HUDEP-2 (cell line): ENCODE measurements around the gene MYO9A.
A peak's percentile ranks its signal among the peaks of the same experiment; 100 is the strongest.

ENCODE experiments used
- DNase-seq, 76 experiments: peaks; one replicate each; lab custom pipeline; 2025; ENCODE audit not compliant: unreplicated experiment in 76 of 76; lab: John Stamatoyannopoulos, UW

Gene MYO9A, protein sequence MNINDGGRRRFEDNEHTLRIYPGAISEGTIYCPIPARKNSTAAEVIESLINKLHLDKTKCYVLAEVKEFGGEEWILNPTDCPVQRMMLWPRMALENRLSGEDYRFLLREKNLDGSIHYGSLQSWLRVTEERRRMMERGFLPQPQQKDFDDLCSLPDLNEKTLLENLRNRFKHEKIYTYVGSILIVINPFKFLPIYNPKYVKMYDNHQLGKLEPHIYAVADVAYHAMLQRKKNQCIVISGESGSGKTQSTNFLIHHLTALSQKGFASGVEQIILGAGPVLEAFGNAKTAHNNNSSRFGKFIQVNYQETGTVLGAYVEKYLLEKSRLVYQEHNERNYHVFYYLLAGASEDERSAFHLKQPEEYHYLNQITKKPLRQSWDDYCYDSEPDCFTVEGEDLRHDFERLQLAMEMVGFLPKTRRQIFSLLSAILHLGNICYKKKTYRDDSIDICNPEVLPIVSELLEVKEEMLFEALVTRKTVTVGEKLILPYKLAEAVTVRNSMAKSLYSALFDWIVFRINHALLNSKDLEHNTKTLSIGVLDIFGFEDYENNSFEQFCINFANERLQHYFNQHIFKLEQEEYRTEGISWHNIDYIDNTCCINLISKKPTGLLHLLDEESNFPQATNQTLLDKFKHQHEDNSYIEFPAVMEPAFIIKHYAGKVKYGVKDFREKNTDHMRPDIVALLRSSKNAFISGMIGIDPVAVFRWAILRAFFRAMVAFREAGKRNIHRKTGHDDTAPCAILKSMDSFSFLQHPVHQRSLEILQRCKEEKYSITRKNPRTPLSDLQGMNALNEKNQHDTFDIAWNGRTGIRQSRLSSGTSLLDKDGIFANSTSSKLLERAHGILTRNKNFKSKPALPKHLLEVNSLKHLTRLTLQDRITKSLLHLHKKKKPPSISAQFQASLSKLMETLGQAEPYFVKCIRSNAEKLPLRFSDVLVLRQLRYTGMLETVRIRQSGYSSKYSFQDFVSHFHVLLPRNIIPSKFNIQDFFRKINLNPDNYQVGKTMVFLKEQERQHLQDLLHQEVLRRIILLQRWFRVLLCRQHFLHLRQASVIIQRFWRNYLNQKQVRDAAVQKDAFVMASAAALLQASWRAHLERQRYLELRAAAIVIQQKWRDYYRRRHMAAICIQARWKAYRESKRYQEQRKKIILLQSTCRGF (N-terminal part only)

DNA sequence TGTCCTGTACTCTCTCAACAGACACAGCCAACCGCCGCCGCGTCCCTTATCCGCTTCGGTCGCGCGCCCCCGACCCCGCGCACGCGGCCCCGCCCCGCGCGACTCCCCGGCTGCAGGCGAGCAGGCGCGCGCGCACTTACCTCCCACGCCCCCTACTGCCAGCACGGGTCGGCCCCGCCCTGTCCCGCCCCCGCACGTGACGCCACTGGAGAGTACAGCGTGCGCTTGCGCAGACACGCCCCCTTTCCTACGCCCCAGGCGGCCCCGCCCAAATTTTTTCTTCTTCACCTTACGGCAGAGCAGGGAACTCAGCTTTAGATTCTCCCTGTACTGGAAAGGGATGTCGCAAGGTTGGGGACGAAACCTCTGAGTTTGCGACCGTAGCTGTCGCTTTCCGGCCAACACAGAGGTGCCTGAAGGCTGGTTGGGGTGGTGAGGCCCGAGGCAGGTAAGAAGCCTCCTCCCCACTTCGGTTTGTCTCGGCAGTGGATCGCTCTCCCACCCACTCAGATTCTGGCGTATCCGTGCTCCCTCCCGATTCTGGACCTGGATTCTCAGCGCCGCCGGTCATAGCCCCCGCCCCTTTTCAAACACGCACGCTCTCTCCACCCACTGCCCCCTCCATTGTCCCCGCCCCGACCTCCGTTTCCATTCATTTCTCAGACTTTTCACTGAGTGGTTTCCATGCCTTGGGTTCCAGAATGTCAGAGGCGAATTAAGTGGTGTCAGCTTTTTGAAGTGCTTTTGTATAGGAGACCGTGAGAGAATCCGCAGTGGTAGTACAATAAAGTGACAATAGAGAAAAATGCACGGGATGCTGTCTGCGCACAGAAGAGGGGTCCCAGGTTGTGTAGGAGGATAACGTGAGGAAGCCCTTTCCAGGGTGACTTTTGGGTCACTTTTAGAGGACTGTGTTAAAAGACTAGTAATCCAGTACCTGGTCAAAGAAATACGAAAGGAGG is at the start of gene MYO9A, which contains the start of gene SENP8:
Gene MYO9A, minus strand, starts transcription at position 134 of the 962 bp plus-strand sequence. CDS start 71,587 bp downstream, outside the sequence.
Gene SENP8, plus strand, starts transcription at position 387 of the 962 bp plus-strand sequence. CDS start 21,221 bp downstream, outside the sequence.
- DNase-seq, result peak; percentile 33 to 99 (median 96)

DNA sequence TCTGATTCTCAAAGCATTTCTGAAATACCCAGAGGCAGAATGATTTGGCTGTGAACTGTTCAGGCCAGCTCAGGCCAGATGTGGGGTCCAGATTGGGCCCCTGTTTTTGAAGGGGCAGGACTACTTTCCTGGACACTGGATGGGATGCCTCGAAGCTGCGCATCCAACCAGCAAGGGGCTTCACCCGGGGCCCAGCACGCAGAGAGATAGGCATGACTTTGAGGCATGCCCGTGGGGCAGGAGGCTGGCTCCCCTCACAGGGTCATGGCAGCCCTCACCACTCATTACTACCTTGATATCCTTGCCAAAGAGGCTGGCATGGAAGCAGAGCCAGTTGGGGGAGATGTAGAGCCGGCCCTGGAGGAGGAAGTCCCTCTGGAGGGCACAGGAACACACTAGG is 49.5 kb upstream of the MYO9A start:
- no peak for DNase-seq

DNA sequence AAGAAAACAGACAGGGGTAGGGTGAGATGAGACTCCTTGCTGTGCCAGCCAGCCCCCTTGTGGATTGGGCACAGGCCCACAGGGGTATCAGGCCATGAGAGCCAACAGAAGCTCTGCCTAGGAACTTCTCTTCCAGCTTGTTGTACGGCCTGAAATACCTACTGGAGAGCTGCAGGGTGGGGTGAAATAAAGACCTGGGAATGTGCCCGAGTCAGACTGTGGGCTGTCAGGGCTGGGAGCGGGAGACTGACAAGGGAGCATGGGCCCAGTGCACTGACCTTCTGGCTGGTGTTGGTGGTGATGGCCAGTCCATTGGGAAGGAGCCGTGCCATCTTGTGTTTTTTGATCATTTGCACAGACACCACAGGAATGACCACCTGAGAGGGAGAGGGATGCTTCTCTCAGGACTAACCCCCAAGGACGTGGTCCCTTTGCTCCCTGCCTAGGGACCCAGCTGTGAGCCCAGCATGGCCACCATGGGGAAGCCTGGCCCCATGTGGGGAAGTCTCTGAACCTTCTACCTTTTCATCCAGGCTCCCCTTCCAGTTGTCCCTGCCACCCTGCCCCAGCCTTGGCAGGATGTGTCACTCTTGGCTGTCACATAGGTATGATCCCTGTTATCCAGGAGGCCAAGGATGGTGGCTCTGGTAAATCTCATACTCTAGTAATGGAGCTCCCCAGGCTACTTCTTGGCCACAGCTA is 48.9 kb upstream of the MYO9A start:
- DNase-seq, result no peak

DNA sequence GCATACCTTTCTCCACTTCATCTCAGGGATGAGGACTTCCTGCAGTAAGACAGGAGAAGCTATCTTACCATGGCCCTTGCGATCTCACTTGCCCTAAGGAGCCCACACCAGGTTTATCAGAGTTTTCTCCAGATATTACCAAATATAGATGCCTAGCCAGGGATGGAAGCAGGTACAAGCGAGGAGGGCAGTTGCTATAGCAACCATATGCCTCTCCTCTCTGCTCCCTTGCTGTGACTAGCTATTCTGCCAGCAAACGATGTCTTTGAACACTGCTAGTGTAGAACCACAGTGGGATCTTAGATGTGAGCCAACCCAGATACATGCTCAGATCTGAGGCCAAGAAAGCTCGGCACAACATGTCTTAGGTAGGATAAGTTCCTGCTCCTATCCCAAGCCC is 45.8 kb upstream of the MYO9A start:
- DNase-seq, result no peak

DNA sequence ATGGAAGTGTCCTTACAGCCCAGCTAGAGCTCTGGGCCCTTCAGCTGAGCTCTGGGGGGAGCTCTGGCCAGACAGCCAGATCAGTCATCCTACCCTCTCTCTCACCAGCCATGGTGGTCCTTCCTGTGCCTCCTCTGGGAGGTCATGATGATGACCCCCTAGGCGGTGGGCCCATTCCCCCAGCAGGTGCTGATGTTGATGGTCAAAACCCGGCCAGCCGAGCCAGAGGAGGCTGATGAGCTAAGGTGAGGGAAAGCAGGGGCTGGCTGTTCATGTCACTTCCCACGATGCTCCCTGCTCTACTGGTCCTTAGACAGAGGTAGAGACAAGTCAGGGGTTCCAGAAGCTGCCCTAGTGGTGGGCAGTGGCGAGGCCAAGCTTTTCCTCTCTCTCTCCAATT is 44.6 kb upstream of the MYO9A start:
- DNase-seq, result no peak

DNA sequence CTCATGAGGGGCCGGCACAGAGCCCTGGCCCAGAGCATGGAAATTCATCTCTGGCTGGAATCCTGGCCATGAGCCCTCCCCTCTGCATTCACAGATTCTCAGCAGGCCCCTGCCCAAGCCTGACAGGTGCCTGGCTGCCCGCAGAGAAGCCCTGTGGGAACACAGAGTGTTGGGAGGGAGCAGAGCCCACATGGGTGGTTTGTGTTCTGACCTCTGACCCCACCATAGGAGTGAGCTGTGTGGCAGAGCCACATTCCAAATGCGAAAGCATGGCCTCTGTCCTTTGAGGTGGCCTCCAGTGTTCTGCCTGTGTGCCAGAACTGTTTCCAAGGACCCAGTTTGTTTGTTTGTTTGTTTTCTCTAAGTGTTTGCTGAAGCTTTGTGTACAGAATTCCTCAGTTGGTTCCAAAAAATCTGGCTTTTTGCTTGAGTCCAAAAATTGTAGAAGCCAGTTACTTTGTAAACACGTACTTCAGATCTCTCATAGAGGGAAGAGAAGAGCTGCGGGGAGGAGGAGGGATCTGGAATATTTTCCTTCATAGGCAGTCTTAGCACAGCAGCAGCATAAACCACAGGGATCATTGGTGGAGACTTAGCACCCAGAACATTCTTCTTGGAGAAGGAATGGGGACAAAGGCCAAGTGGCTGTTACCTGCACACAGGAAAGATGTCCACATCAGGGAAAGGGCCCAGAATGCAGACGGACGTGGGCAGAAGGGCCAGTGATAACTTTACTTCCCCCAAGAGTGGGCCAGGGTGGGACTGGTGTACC is 43.6 kb upstream of the MYO9A start:
- no peak for DNase-seq

DNA sequence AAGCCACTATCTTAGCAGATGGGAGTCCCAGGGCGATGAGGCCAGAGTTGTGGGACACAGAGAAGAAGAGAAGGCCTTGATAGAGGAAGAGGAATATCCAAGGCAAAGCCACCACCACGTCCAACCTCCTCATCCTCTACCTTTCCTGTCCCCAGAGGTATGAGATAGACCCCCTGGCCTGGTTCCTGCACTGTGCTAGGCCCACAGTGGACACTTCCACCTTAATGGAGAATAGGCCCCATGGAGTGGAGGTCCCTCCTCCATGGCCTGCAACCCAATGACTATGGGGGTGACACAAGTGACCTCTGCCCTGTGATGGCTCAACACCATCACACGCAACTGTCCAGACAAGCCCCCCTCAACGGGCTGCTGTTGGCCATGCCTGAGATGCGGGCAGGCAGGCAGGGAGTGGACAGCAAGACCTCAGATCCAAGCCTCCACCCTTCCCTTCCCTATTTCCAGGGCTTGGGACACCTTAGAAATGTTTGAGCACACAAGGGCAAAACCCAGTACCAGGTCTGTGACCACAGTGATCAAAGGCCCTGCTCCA is 42.8 kb upstream of the MYO9A start:
- DNase-seq, result no peak

DNA sequence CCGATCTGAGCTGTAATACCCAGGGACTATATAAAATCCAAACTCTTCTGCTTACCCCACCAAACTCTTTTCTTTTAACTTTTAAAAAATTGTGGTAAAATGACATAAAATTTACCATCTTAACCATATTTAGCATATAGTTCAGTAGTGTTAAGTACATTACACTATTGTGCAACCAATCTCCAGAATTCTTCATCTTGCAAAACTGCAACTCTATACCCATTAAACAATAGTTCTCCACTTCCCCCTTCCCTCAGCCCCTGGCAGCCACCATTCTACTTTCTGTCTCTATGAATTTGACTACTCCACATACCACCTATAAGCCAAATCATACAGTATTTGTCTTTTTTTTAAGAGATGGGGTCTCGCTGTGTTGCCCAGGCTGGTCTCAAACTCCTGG is 39.0 kb upstream of the MYO9A start:
- DNase-seq, result no peak

DNA sequence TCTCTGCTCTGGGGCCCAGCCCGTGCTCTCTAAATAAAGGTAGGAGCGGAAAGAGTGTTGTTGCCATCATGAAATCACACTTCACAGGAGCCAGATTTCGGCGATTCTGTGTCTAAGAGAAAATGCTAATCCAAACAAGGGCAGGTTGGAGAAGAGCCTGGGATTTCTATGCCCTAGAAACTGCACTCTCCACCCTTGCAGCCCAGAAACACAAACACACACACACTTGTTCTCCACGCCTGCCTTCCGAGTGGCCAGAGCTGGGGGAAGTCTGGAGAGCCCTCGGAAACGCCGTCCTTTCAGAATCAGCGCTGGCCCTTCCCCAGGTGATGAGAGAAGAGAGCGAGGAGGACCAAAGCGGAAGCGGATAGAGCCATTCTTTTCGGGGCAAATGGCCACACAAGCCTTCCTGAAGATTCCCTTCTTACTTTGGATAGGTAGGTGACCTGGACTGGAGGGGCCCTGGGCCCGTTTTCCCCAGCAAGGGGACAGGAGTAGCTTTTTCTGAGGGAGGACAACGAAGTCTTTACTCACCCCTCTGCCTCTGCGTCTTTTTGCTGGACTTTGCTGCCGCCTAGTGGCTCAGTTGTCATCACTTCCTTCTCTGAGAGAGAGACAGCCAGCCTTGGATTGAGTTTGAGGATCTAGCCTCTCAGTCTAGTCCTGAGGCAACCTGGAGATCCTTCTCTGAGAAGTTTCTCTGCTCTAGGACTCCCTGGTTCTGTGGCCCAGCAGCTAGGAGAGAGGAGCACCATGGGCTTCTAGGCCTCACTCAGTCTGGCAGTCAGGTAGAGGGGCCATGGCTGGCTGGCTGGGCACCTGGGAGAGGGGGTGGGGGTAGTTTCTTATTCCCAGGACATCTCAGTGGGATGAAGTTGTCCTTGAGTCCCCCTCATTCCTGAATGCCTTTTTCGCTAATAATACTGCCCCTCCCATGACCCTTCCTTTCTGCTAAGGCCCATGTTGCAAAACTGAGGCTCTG is 38.0 kb upstream of the MYO9A start:
- DNase-seq, result peak in 67 of 76 experiments; percentile 3 to 81 (median 54)

DNA sequence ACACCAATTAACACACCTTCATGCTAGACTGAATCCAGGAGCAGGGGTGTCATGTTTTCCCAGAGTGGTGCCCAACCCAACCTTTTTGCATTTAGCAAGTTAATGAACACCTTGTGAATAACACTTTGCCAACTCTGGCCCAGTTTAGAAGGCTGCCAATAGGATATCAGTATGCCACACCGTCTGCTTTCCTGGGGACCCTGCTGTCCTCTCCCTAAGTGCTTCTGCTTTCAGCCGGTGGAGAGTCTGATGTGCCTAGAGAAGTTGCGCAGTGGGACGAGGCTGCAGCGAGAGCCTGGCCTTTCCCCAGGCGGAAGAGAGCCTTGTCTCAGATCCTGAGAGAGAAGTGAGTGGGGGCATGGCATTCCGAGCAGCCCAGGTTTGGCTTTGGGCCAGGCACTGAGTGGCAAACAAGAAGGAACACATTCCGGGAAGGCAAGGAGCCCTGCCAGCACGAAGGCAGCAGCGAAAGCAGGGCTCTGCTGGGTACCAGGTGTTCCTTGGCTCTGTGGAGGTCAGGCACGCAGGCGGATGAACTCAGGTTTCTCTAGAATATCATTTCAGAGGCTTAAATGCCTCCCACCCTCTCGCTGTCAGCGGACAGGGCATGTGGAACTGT is 37.2 kb upstream of the MYO9A start:
- no peak for DNase-seq

DNA sequence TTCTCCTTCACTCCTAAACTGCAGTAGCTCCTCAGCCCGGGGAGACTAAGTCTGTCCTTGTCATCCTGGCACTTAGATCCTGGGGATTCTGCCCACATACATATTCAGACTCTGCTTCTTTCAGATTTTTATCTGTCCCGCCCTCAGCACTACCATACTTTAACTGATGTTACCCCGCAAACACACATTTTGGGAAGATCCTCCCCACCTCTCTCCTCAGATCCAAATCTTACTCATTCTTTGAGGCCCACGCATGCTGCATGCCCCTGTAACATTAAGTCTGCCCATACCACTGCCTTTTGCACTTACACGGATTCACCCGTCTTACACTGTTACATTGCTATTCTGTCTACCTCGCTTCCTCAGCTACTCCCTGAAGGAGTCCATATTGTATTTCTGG is 36.4 kb upstream of the MYO9A start:
- DNase-seq, result no peak

DNA sequence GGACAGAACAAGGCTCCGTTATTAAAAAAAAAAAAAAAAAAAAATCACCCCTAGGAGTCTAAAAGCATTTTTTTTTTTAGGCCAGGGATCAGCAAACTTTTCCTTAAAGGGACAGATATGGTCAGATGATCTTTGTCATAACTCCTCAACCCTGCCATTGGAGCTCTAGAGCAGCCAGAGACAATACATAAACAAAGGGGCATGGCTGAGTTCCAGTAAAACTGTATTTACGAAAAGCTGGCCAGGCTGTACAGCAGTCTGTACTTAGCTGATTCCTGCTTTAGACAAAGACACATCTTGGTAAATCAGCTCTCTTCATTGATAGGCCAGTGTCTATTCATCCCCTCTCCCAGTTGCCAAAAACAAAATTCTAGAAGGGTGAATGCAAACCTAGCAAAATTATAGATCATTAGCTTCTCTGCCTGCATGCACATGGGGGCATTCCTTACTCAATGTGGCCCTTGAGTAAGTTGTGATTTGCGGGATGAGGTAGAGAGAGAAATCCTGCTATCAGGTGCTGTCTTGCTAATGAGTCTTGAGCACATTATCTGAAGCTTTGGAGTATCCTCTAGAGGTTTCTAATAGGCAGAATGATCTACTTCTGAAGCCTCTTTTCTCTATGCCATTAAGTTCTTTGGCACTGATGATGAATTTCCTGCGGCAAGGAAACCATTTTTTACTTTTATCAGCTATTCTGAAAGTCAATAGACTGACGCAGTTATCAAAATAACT is 35.5 kb upstream of the MYO9A start:
- DNase-seq, result no peak

DNA sequence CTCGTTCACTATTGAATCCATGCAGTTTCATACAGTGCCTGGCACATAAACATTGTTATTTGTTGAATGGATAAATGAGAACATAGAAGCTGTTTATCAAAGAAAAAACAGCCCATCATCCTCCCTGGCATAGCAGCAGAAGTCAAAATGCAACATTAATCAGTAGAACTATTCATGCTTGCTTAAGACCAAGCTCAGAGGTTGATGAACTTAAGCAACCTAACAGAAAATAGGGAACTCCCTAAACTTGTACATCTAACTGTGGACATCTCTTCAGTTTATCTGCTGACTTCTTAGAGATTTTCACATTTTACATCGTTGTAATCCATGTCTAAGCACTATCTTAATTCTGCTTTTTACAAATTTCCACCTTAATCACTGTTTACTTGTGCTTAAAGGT is 29.5 kb upstream of the MYO9A start:
- no peak for DNase-seq

DNA sequence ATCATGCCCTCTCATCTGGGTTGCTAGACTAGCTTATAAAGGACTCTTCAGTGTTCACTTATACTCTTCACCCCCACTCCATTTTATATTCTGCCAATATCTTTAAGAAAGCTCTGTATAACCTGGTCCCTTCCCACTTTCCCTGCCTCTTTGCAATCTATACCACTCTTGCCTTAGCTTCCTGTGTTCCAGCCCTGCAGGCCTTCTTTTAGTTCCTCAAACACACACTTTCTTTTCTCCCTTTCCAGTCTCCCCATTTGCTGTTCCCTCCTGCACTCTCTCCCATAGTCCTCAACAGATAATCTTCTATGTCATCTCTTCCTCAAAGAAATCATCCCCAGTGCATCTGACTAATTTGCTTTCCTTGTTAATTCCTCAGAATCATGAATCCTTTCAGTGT is 29.0 kb upstream of the MYO9A start:
- no peak for DNase-seq

DNA sequence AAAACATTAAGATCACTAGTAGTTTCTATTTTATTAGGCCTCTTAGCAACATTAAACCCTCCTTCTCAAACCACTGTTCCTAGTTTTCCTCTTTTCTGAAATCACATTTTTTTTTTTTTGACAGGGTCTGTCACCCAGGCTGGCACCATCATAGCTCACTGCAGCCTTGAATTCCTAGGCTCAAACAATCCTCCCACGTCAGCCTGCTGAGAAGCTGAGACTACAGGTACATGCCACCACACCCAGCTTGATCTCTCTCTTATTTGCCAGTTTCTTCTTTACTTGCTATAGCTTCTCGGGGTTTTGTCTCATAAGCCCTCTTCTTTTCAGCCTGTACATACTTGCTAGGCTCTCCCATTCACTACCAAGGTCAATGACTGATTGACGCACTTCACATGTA is 28.3 kb upstream of the MYO9A start:
- no peak for DNase-seq
